BLaER1 treated with 17β-estradiol and CSF1 and Interleukin-3, amounts not matched to agents 10 nM and 100 nM (cell line): ENCODE measurements around the gene NPLOC4.

ENCODE experiments used
- H3K27ac ChIP-seq, 11 experiments: shearing (Covaris generic); formaldehyde crosslinking; 2 replicates each; pipeline ENCODE4 v1.8.1; 2022
- H3K27me3 ChIP-seq, 11 experiments: shearing (Covaris generic); formaldehyde crosslinking; 2 replicates each; pipeline ENCODE4 v1.8.1; 2022
- H3K36me3 ChIP-seq, 11 experiments: shearing (Covaris generic); formaldehyde crosslinking; 2 replicates each; pipeline ENCODE4 v1.8.1; 2022
- H3K4me1 ChIP-seq, 10 experiments: shearing (Covaris generic); formaldehyde crosslinking; 2 replicates each; pipeline ENCODE4 v1.8.1; 2022
- H3K4me2 ChIP-seq, 11 experiments: shearing (Covaris generic); formaldehyde crosslinking; 2 replicates each; pipeline ENCODE4 v1.8.1; 2022
- H3K4me3 ChIP-seq, 10 experiments: shearing (Covaris generic); formaldehyde crosslinking; 2 replicates each; pipeline ENCODE4 v1.8.1; 2022
- H3K9ac ChIP-seq, 11 experiments: shearing (Covaris generic); formaldehyde crosslinking; 2 replicates each; pipeline ENCODE4 v1.8.1; 2022
- H3K9me3 ChIP-seq, 11 experiments: shearing (Covaris generic); formaldehyde crosslinking; replicated peaks in 1 of 11; 2 replicates each; pipeline ENCODE4 v1.8.1; 2022
- H4K20me1 ChIP-seq, 11 experiments: shearing (Covaris generic); formaldehyde crosslinking; 2 replicates each; pipeline ENCODE4 v1.8.1; 2022
- Cebpa-rat ChIP-seq, 11 experiments: shearing (Covaris generic); IDR thresholded peaks; 2 replicates each; pipeline ENCODE4 v1.8.1; 2022

Gene NPLOC4

GRCh38 chr17:81646869-81647600 is 10.1 kb upstream of the NPLOC4 start:
- no peak overlapping the region for H3K4me3 ChIP-seq

GRCh38 chr17:81644976-81645952 is 8.4 kb upstream of the NPLOC4 start:
- no peaks in the 10 kb centered on the region for H4K20me1 ChIP-seq
- H3K27me3 ChIP-seq, result no peaks in the 10 kb centered on the region
- peak overlapping the region in 8 of 11 experiments; percentile 16 to 54 (median 38); a peak in 11 of 22 replicates for H3K27ac ChIP-seq
- H3K4me3 ChIP-seq, result peak overlapping the region in 1 of 10 experiments; percentile 5; a peak in 1 of 20 replicates
- peak overlapping the region; percentile 65 to 87 (median 72) for H3K4me2 ChIP-seq
- H3K9me3 ChIP-seq, result peaks cover 19 to 27% (median 23%) of the 10 kb centered on the region in 11 experiments
- peak overlapping the region in 9 of 11 experiments; percentile 19 to 61 (median 40); a peak in 12 of 22 replicates for H3K9ac ChIP-seq
- H3K4me1 ChIP-seq, result peaks cover 16 to 35% (median 26%) of the 10 kb centered on the region in 10 experiments
- H3K36me3 ChIP-seq, result peaks cover 0 to 5% (median 0%) of the 10 kb centered on the region in 11 experiments; a peak in 1 of 22 replicates
- TF ChIP-seq Cebpa-rat (IDR thresholded peaks at IDR 0.05), result no peak

More at GRCh38 chr17:81646869-81647600, 10.1 kb upstream of the NPLOC4 start:
- H4K20me1 ChIP-seq, result no peaks in the 10 kb centered on the region
- H3K4me2 ChIP-seq, result no peak overlapping the region
- no peak overlapping the region for H3K27ac ChIP-seq
- H3K9me3 ChIP-seq, result peaks cover 19 to 28% (median 24%) of the 10 kb centered on the region in 11 experiments
- no peak for TF ChIP-seq Cebpa-rat (IDR thresholded peaks at IDR 0.05)
- H3K27me3 ChIP-seq, result no peaks in the 10 kb centered on the region
- no peak overlapping the region for H3K9ac ChIP-seq
- peaks cover 0 to 5% (median 0%) of the 10 kb centered on the region in 11 experiments; a peak in 1 of 22 replicates for H3K36me3 ChIP-seq
- H3K4me1 ChIP-seq, result peaks cover 16 to 37% (median 35%) of the 10 kb centered on the region in 10 experiments

GRCh38 chr17:81644496-81644895 is 7.6 kb upstream of the NPLOC4 start:
- H3K4me2 ChIP-seq, result peak overlapping the region; percentile 65 to 87 (median 72)
- TF ChIP-seq Cebpa-rat (IDR thresholded peaks at IDR 0.05), result no peak

GRCh38 chr17:81641825-81642489 is 5.0 kb upstream of the NPLOC4 start:
- Histone ChIP-seq H3K4me2 (peak overlapping the region in 10 of 11 experiments; percentile 16 to 56 (median 30); a peak in 12 of 22 replicates), H3K9ac (peak overlapping the region in 3 of 11 experiments; percentile 22 to 38 (median 23); a peak in 4 of 22 replicates), H3K4me1 (peaks cover 25 to 48% (median 34%) of the 10 kb centered on the region in 10 experiments), H3K36me3 (no peaks in the 10 kb centered on the region), H3K27ac (peak overlapping the region in 3 of 11 experiments; percentile 14 to 36 (median 16); a peak in 2 of 22 replicates), H4K20me1 (no peaks in the 10 kb centered on the region), H3K4me3 (no peak overlapping the region), H3K9me3 (no peaks in the 10 kb centered on the region), H3K27me3 (no peaks in the 10 kb centered on the region)
- TF ChIP-seq Cebpa-rat (IDR thresholded peaks at IDR 0.05), result no peak

More at GRCh38 chr17:81644496-81644895, 7.6 kb upstream of the NPLOC4 start:
- Histone ChIP-seq H3K4me1 (peaks cover 16 to 35% (median 26%) of the 10 kb centered on the region in 10 experiments), H3K36me3 (peaks cover 0 to 5% (median 0%) of the 10 kb centered on the region in 11 experiments; a peak in 1 of 22 replicates), H3K9ac (peak overlapping the region in 9 of 11 experiments; percentile 19 to 61 (median 40); a peak in 9 of 22 replicates), H3K27me3 (no peaks in the 10 kb centered on the region), H3K27ac (peak overlapping the region in 5 of 11 experiments; percentile 28 to 54 (median 37); a peak in 7 of 22 replicates), H3K4me3 (no peak overlapping the region; a peak in 1 of 20 replicates), H3K9me3 (peaks cover 14 to 20% (median 17%) of the 10 kb centered on the region in 11 experiments), H4K20me1 (no peaks in the 10 kb centered on the region)

- H3K9me3 ChIP-seq, result no peaks in the 10 kb centered on the region
- no peaks in the 10 kb centered on the region for H3K27me3 ChIP-seq
- H3K36me3 ChIP-seq, result peaks cover 0 to 6% (median under 1%) of the 10 kb centered on the region in 11 experiments; a peak in 6 of 22 replicates
- no peak for TF ChIP-seq Cebpa-rat (IDR thresholded peaks at IDR 0.05)
- peaks cover 15 to 18% (median 17%) of the 10 kb centered on the region in 11 experiments; a peak in 21 of 22 replicates for H4K20me1 ChIP-seq
- H3K4me1 ChIP-seq, result peaks cover 30 to 51% (median 39%) of the 10 kb centered on the region in 10 experiments
- no peak overlapping the region for H3K9ac ChIP-seq
- H3K4me2 ChIP-seq, result no peak overlapping the region
- H3K27ac ChIP-seq, result no peak overlapping the region
- H3K4me3 ChIP-seq, result no peak overlapping the region
These were observed 3.1 kb upstream of the NPLOC4 start for GRCh38 chr17:81640011-81640410.

GRCh38 chr17:81638683-81639082 is 1.8 kb upstream of the NPLOC4 start:
- Histone ChIP-seq H3K4me3 (no peak overlapping the region), H3K4me2 (peak overlapping the region in 1 of 11 experiments; percentile 86; a peak in 1 of 22 replicates), H3K27ac (no peak overlapping the region), H3K4me1 (peaks cover 33 to 55% (median 40%) of the 10 kb centered on the region in 10 experiments), H3K9ac (no peak overlapping the region), H3K36me3 (peaks cover 0 to 17% (median 9%) of the 10 kb centered on the region in 11 experiments; a peak in 10 of 22 replicates), H4K20me1 (peaks cover 27 to 31% (median 30%) of the 10 kb centered on the region in 11 experiments; a peak in 21 of 22 replicates), H3K9me3 (no peaks in the 10 kb centered on the region), H3K27me3 (no peaks in the 10 kb centered on the region)
- no peak for TF ChIP-seq Cebpa-rat (IDR thresholded peaks at IDR 0.05)

- Histone ChIP-seq H3K4me3 (peak overlapping the region; percentile 73 to 100 (median 88)), H3K4me2 (peak overlapping the region; percentile 85 to 98 (median 94)), H3K4me1 (peaks cover 26 to 54% (median 34%) of the 10 kb centered on the region in 10 experiments), H3K9ac (peak overlapping the region; percentile 87 to 99 (median 96)), H4K20me1 (peaks cover 53 to 58% (median 56%) of the 10 kb centered on the region in 11 experiments; a peak in 21 of 22 replicates), H3K36me3 (peaks cover 0 to 44% (median 29%) of the 10 kb centered on the region in 11 experiments; a peak in 19 of 22 replicates), H3K9me3 (no peaks in the 10 kb centered on the region), H3K27ac (peak overlapping the region; percentile 84 to 98 (median 95)), H3K27me3 (no peaks in the 10 kb centered on the region)
- TF ChIP-seq Cebpa-rat (IDR thresholded peaks at IDR 0.05), result no peak
These were observed 873 bp downstream of the NPLOC4 start for GRCh38 chr17:81635973-81636504.
